ENCODE measurements around the gene ISG20L2. TPM values are rescaled to one million over a fixed set of nuclear protein-coding genes. Genes with fewer than 3 reads are reported as not detected.
A peak's percentile ranks its signal among the peaks of the same experiment; 100 is the strongest.

The ISG20L2 gene
- total and polyA plus RNA-seq, 3 donors from 2014 or later = 60.9 to 223 (median 150) TPM

- intact Hi-C loops (cut with DNase I; ENCODE audit: low total_unique reads) = no loop called here
- H3K4me3 ChIP-seq = no peak overlapping the region
- H3K9me3 ChIP-seq = no peaks in the 10 kb centered on the region
- H3K4me1 ChIP-seq = peaks cover 10% of the 10 kb centered on the region
- H3K36me3 ChIP-seq (ENCODE audit: low read depth, missing control alignments) = no peaks in the 10 kb centered on the region
- no peak for DNase-seq
- no peaks in the 10 kb centered on the region for H3K27me3 ChIP-seq
- H3K27ac ChIP-seq = no peak overlapping the region
- TF ChIP-seq POLR2A (IDR thresholded peaks at IDR 0.05) = no peak
- no peak for TF ChIP-seq CTCF (IDR thresholded peaks at IDR 0.05)
- WGBS, 2 donors = 83 to 85% methylated on average over 2 of the region's 2 CpGs
Observed at GRCh38 chr1:156738916-156739315, 10.3 kb upstream of the ISG20L2 start.

- 74 to 84% methylated on average over 8 to 10 of the region's 10 CpGs for WGBS, 2 donors
- Histone ChIP-seq H3K9me3 (no peaks in the 10 kb centered on the region), H3K27me3 (no peaks in the 10 kb centered on the region), H3K27ac (no peak overlapping the region), H3K4me3 (no peak overlapping the region), H3K4me1 (peaks cover 10% of the 10 kb centered on the region), H3K36me3 (ENCODE audit: low read depth, missing control alignments) (no peaks in the 10 kb centered on the region)
- no peak for DNase-seq
- no peak for TF ChIP-seq POLR2A (IDR thresholded peaks at IDR 0.05)
- no peak for TF ChIP-seq CTCF (IDR thresholded peaks at IDR 0.05)
- intact Hi-C loops (cut with DNase I; ENCODE audit: low total_unique reads) = no loop called here
Observed at GRCh38 chr1:156738407-156738806, 9.8 kb upstream of the ISG20L2 start.

GRCh38 chr1:156733989-156734584 is 5.5 kb upstream of the ISG20L2 start:
- Histone ChIP-seq H3K27ac (no peak overlapping the region), H3K36me3 (ENCODE audit: low read depth, missing control alignments) (no peaks in the 10 kb centered on the region), H3K4me3 (no peak overlapping the region), H3K9me3 (no peaks in the 10 kb centered on the region), H3K4me1 (peaks cover 7% of the 10 kb centered on the region), H3K27me3 (no peaks in the 10 kb centered on the region)
- no peak for DNase-seq
- intact Hi-C loops (cut with DNase I; ENCODE audit: low total_unique reads) = no loop called here
- TF ChIP-seq POLR2A (IDR thresholded peaks at IDR 0.05) (no peak), CTCF (IDR thresholded peaks at IDR 0.05) (no peak)
- 86 to 97% methylated on average over 12 to 20 of the region's 20 CpGs for WGBS, 2 donors

GRCh38 chr1:156727926-156728598 is 504 bp downstream of the ISG20L2 start, which contains the start of gene METTL25B:
Gene METTL25B (plus strand): TSS chr1:156728469. CDS start chr1:156729105, 636 bp downstream.
- H3K27ac ChIP-seq = peak within 1 kb of the TSS; percentile 97 to 98
- H3K27me3 ChIP-seq = no peaks in the 10 kb centered on the region
- H3K4me3 ChIP-seq = peak within 1 kb of the TSS; percentile 91
- TF ChIP-seq POLR2A (IDR thresholded peaks at IDR 0.05) (no peak), CTCF (IDR thresholded peaks at IDR 0.05) (no peak)
- H3K36me3 ChIP-seq (ENCODE audit: low read depth, missing control alignments) = no peaks in the 10 kb centered on the region
- H3K4me1 ChIP-seq = peaks cover 44% of the 10 kb centered on the region
- peak; percentile 89 for DNase-seq
- intact Hi-C loops (cut with DNase I; ENCODE audit: low total_unique reads) = no loop called here
- no peaks in the 10 kb centered on the region for H3K9me3 ChIP-seq
- WGBS, 2 donors = 1% methylated on average over 20 to 46 of the region's 46 CpGs
